Endothelial cell of umbilical vein (primary cell): Measurements from ENCODE around the gene PTTG2. TPM values are rescaled to one million over a fixed set of nuclear protein-coding genes. Genes with fewer than 3 reads are reported as not detected.

Source experiments
- BruUV-seq: library from RNA; stranded (reverse); fragments of 400-500 nt; replicated peaks from 2 replicates; lab custom pipeline; 2021; lab: Mats Ljungman, UMichigan
- CTCF ChIA-PET: fragments of 300-600, 350-600 bp; sonication (Branson Sonifier 250); formaldehyde crosslinking; loops from one replicate; lab custom pipeline; 2021; ENCODE audit warnings: antibody characterized with exemption, inconsistent platforms; lab: Charles Lee
- POLR2A ChIA-PET: fragments of 300-600, 350-600 bp; sonication (Branson Sonifier 250); formaldehyde crosslinking; loops from one replicate; lab custom pipeline; 2021; ENCODE audit warnings: antibody characterized with exemption, inconsistent platforms; lab: Charles Lee
- DNase-seq: peaks from one replicate; pipeline ENCODE4 v3.0.0-alpha.2; 2011; ENCODE audit warnings: low read depth, low spot score
- FAIRE-seq: peaks from 2 replicates; lab custom pipeline; 2011; peaks lifted over from hg19 to GRCh38; lab: Jason Lieb, UNC
- H2AFZ ChIP-seq: 2 replicates; pipeline ENCODE4 v1.6.0; 2012; ENCODE audit warnings: low read depth, low read length, control low read depth, inconsistent platforms
- H3K27ac ChIP-seq: 2 replicates; pipeline ENCODE4 v1.5.1; 2011; ENCODE audit warnings: low read depth, mild to moderate bottlenecking, control low read depth, low read length, moderate library complexity; ENCODE audit not compliant: insufficient read depth
- H3K27me3 ChIP-seq, 2 experiments: 2 replicates each; pipeline versions ENCODE4 v1.6.0 to v1.6.1; 2011; ENCODE audit warnings: low read length in 2 of 2, mixed read lengths in 1 of 2; ENCODE audit not compliant: control insufficient read depth in 2 of 2, insufficient read depth in 2 of 2
- H3K36me3 ChIP-seq, 2 experiments: 2 replicates in 1 of 2; 3 replicates in 1 of 2; pipeline ENCODE4 v1.5.1; 2011; ENCODE audit warnings: low read length in 2 of 2, mild to moderate bottlenecking in 1 of 2, moderate library complexity in 1 of 2; ENCODE audit not compliant: control insufficient read depth in 2 of 2, insufficient read depth in 2 of 2; ENCODE audit errors: extremely low read depth in 1 of 2
- H3K4me1 ChIP-seq: 3 replicates; pipeline ENCODE4 v1.5.1; 2011; ENCODE audit warnings: mild to moderate bottlenecking, low read length; ENCODE audit not compliant: control insufficient read depth, insufficient read depth; ENCODE audit errors: extremely low read depth
- H3K4me2 ChIP-seq: 2 replicates; pipeline ENCODE4 v1.6.1; 2011; ENCODE audit warnings: low read length, control low read depth, mixed read lengths; ENCODE audit not compliant: insufficient read depth
- H3K4me3 ChIP-seq, 3 experiments: fragments of 200-600 bp in 1 of 3; sonication (generic), shearing (Covaris generic) in 1 of 3; replicated peaks in 1 of 3; 2 replicates each; pipeline ENCODE4 v1.5.1; 2011 to 2016; ENCODE audit warnings: control low read depth in 3 of 3, low read length in 3 of 3, mild to moderate bottlenecking in 2 of 3, inconsistent platforms in 1 of 3, low read depth in 1 of 3, moderate library complexity in 1 of 3; ENCODE audit not compliant: insufficient read depth in 1 of 3
- H3K79me2 ChIP-seq: 2 replicates; pipeline ENCODE4 v1.6.0; 2012; ENCODE audit warnings: low read length, inconsistent platforms; ENCODE audit not compliant: control insufficient read depth, insufficient read depth
- H3K9ac ChIP-seq: replicated peaks from 2 replicates; pipeline ENCODE3; 2011; ENCODE audit warnings: low read length, control low read depth; ENCODE audit not compliant: insufficient read depth; ENCODE audit errors: extremely low read depth
- H3K9me1 ChIP-seq: replicated peaks from 3 replicates; pipeline ENCODE4 v1.6.0; 2011; ENCODE audit warnings: mild to moderate bottlenecking, low read length; ENCODE audit not compliant: control insufficient read depth, insufficient read depth; ENCODE audit errors: extremely low read depth
- H3K9me3 ChIP-seq: replicated peaks from 2 replicates; pipeline ENCODE4 v1.5.1; 2012; ENCODE audit warnings: low read length, inconsistent platforms; ENCODE audit not compliant: control insufficient read depth, insufficient read depth
- H4K20me1 ChIP-seq: replicated peaks from 2 replicates; pipeline ENCODE3; 2011; ENCODE audit warnings: mild to moderate bottlenecking, low read length; ENCODE audit not compliant: control insufficient read depth, insufficient read depth; ENCODE audit errors: extremely low read depth
- CTCF ChIP-seq, 2 donors: IDR thresholded peaks; 1 replicate in 1 of 2; 2 replicates in 1 of 2; pipeline ENCODE4 v1.5.1; 2011; ENCODE audit warnings: low read length in 2 of 2, mild to moderate bottlenecking in 2 of 2, moderate library complexity in 2 of 2, control low read depth in 1 of 2, inconsistent platforms in 1 of 2, low read depth in 1 of 2; ENCODE audit not compliant: insufficient read depth in 1 of 2; ENCODE audit errors: extremely low read depth in 1 of 2
- EZH2 ChIP-seq: IDR thresholded peaks from 2 replicates; pipeline ENCODE4 v1.6.1; 2012; ENCODE audit warnings: borderline replicate concordance, low read depth, mild to moderate bottlenecking, moderate library complexity, low read length, inconsistent platforms; ENCODE audit not compliant: severe bottlenecking
- FOS ChIP-seq: IDR thresholded peaks from 2 replicates; pipeline ENCODE4 v1.6.1; 2011; ENCODE audit warnings: mild to moderate bottlenecking, low read length, moderate library complexity, borderline replicate concordance; ENCODE audit not compliant: insufficient read depth
- GATA2 ChIP-seq: IDR thresholded peaks from 2 replicates; pipeline ENCODE4 v1.7.0; 2011; ENCODE audit warnings: low read depth, mild to moderate bottlenecking, moderate library complexity, mixed read lengths, low read length; ENCODE audit not compliant: insufficient read length, insufficient read depth
- JUN ChIP-seq: IDR thresholded peaks from 2 replicates; pipeline ENCODE4 v1.6.1; 2011; ENCODE audit warnings: borderline replicate concordance, low read depth; ENCODE audit not compliant: insufficient read length, insufficient read depth
- MYC ChIP-seq: IDR thresholded peaks from one replicate; pipeline ENCODE4 v1.6.1; 2011; ENCODE audit warnings: mild to moderate bottlenecking, low read depth, low read length
- POLR2A ChIP-seq: IDR thresholded peaks from 2 replicates; pipeline ENCODE4 v1.6.1; 2012; ENCODE audit warnings: low read depth, mild to moderate bottlenecking, control low read depth, low read length
- POLR2AphosphoS5 ChIP-seq: IDR thresholded peaks from 2 replicates; pipeline ENCODE4 v1.6.1; 2012; ENCODE audit warnings: low read depth, mild to moderate bottlenecking, control low read depth, low read length, moderate library complexity; ENCODE audit not compliant: insufficient read depth
- dilution Hi-C: fragments of 300-500 bp; cut with MboI; formaldehyde crosslinking; loops from one replicate; pipeline ENCODE4 v1.15.0; 2019; ENCODE audit warnings: low sequenced_read_pairs; ENCODE audit not compliant: extremely low pct_ligation_motif_present
- intact Hi-C: fragments of 100-400 bp; cut with micrococcal nuclease; formaldehyde crosslinking; loops from one replicate; pipeline ENCODE4 v1.10.0; 2022
- polyA plus RNA-seq, 4 experiments: library from polyadenylated mRNA; depleted of rRNA in 3 of 4; stranded (reverse) in 3 of 4; unstranded in 1 of 4; fragments of >200 nt; gene quantifications; 2 replicates each; pipeline versions ENCODE4 v1.2.1 to v1.2.3, GENCODE V29; 2011 to 2012; ENCODE audit warnings: missing spikeins in 1 of 4
- total RNA-seq: library from RNA; stranded (reverse); gene quantifications from 2 replicates; pipeline ENCODE4 v1.2.3, GENCODE V29; 2021
- TF ChIP-seq, protein P1 (sequence below): IDR thresholded peaks from 2 replicates; pipeline ENCODE4 v1.6.1; 2011; ENCODE audit not compliant: insufficient read depth, insufficient read length

PTTG2 gene
- total and polyA plus RNA-seq, 2 donors (not counting 3 experiments of a cell fraction or from before 2014, with no cell fraction given), result not detected

DNA sequence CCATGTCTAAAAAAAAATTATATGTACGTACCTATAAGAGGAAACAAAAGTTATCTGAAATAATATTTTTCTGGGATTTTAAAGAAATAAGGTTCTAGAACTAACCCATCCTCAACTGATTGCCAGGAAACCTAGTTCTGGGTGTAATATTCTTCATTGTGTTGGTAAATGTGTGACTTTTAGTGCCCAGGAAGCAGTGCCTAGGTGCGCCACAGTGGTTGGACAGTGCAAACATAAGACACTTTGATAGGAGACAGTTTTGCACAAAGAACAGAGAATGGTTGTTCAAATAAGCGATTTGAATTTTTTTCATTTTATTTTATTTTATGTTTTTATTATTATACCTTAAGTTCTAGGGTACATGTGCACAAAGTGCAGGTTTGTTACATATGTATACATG lies 22.0 kb upstream of the PTTG2 start:
- H3K4me3 ChIP-seq, result no peak overlapping the region
- no peaks in the 10 kb centered on the region for H3K79me2 ChIP-seq
- H3K36me3 ChIP-seq, result no peaks in the 10 kb centered on the region
- no TSS peak for BruUV-seq
- H2AFZ ChIP-seq, result no peak overlapping the region
- no peak for DNase-seq
- H3K4me2 ChIP-seq, result no peak overlapping the region
- H3K9ac ChIP-seq, result no peak overlapping the region
- TF ChIP-seq EZH2 (no peak), JUN (no peak), POLR2A (no peak), MYC (no peak), CTCF (IDR thresholded peaks at IDR 0.05; ENCODE audit: extremely low read depth in 1 of 2, insufficient read depth in 1 of 2, low read depth in 1 of 2, low read length in 2 of 2) (no peak), POLR2AphosphoS5 (no peak), GATA2 (no peak), FOS (no peak)
- TF ChIP-seq, protein P1, sequence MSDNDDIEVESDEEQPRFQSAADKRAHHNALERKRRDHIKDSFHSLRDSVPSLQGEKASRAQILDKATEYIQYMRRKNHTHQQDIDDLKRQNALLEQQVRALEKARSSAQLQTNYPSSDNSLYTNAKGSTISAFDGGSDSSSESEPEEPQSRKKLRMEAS, result no peak
- FAIRE-seq, result no peak
- H3K9me1 ChIP-seq, result no peaks in the 10 kb centered on the region
- dilution Hi-C loops, result no loop called here
- ChIA-PET CTCF (no interaction called here), POLR2A (no interaction called here)
- intact Hi-C loops, result no loop called here
- no peaks in the 10 kb centered on the region for H3K4me1 ChIP-seq
- H3K27ac ChIP-seq, result no peak overlapping the region
- no peaks in the 10 kb centered on the region for H3K9me3 ChIP-seq
- H3K27me3 ChIP-seq, result no peaks in the 10 kb centered on the region
- H4K20me1 ChIP-seq, result no peaks in the 10 kb centered on the region
